Germinal center (tissue), 1 donor: Measurements from ENCODE around the gene KL.

Experiments used
- DNase-seq: peaks from one replicate; pipeline ENCODE4 v3.0.0; 2012; ENCODE audit warnings: mixed read lengths, low spot score

KL gene

DNA sequence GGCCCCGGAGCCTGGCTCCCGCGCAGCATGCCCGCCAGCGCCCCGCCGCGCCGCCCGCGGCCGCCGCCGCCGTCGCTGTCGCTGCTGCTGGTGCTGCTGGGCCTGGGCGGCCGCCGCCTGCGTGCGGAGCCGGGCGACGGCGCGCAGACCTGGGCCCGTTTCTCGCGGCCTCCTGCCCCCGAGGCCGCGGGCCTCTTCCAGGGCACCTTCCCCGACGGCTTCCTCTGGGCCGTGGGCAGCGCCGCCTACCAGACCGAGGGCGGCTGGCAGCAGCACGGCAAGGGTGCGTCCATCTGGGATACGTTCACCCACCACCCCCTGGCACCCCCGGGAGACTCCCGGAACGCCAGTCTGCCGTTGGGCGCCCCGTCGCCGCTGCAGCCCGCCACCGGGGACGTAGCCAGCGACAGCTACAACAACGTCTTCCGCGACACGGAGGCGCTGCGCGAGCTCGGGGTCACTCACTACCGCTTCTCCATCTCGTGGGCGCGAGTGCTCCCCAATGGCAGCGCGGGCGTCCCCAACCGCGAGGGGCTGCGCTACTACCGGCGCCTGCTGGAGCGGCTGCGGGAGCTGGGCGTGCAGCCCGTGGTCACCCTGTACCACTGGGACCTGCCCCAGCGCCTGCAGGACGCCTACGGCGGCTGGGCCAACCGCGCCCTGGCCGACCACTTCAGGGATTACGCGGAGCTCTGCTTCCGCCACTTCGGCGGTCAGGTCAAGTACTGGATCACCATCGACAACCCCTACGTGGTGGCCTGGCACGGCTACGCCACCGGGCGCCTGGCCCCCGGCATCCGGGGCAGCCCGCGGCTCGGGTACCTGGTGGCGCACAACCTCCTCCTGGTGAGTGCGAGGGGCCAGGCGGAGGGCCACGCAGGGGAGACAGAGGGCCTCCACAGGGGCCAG is at the start of gene KL:
TSS of gene KL (plus strand) at position 10 of the 909 bp plus-strand sequence. CDS start at position 28, 18 bp downstream.
- peak; percentile 17 for DNase-seq

- DNase-seq = no peak
Measured at GRCh38 chr13:32967584-32968182, 48.5 kb upstream of the KL start.

GRCh38 chr13:32968316-32968715 is 47.9 kb upstream of the KL start:
- no peak for DNase-seq

- DNase-seq = no peak
Measured at GRCh38 chr13:32968793-32969192, 47.4 kb upstream of the KL start.

- no peak for DNase-seq
Measured at GRCh38 chr13:32969516-32969941, 46.7 kb upstream of the KL start.

DNA sequence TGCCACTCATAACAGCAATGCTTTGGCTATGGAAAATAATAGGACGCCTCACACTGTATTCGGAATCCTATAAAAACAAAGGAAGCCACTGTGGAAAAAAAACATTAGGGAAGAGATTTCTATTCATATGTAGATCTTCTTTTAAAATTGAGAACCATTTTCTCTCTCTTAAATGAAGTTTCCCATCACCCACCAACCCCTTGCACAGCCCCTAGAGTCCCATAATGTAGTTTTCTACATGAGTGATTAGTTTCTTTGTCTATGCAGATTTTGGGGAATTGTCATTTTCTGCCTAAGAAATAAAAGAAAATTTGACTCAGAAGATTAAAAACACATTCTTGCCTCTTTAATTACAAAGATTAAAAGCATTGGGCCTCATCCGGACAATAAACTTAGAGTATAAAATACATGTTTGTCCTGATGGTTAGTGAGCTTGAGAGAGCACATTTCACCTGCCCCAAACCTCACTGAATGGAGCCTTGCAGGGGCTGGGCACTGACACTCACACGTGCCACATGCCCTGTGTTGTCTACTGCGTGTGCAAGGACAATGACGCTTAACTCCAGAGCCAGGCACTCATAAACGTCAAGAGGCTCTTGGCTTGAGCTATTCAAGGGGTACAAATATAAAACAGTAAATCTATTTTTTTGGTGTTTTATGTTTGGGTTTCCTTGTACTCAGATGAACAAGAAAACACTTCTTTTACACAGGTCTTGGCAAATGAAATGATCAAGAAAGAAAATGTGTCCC is 40.0 kb upstream of the KL start:
- DNase-seq = no peak

DNA sequence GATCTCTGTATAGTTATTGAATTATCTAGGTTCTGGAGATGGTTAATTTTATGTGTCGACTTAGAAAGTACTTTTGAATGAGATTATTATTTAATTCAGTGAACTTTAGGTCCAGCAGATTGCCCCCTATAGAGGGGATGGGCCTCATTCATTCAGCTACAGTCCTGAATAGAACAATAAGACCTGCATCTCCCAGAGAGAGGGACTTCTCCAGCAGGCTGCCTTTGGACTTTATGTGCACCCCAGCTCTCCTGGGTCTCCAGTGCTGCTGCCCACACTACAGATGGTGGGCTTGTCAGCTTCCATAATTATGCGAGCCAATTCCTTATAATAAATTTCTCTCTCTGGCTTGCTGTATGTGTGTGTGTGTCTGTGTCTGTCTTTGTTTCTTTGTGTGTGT is 39.3 kb upstream of the KL start:
- no peak for DNase-seq

DNA sequence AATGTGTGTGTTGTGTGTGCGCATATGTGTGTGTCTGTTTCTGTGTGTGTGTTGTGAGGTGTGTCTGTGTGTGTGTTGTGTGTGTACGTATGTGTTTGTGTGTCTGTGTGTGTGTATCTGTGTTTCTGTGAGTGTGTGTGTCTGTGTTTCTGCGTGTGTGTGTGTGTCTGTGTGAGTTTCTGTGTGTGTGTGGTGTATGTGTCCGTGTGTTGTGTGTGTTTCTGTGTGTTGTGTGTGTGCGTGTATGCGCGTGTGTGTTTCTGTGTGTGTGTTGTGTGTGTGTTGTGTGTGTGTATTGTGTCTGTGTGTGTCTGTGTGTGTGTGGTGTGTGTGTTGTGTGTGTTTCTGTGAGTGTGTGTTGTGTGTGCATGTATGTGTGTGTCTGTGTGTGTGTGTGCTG is 38.9 kb upstream of the KL start:
- DNase-seq = no peak

- DNase-seq = no peak
Measured at GRCh38 chr13:32978278-32978677, 37.9 kb upstream of the KL start.

DNA sequence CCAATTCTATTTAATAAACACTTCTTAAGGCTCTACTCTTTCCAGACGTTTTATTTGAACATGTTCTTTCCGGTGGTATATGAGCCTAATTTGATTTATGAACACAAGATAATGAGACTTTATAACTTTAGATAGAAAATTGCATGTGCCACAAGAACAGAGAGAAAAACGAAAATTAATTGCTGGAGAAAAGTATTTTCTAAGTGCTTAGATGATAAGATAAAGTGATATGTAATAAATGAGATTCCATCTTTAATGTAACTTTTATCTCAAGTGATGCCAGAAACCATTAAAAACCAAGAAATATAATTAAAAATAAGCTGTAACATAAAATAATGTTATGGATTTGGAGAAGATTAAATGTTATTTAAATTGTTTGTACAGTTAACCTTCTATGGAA is 33.2 kb upstream of the KL start:
- DNase-seq = no peak

GRCh38 chr13:32984857-32985626 is 31.2 kb upstream of the KL start:
- DNase-seq = no peak

- no peak for DNase-seq
Measured at GRCh38 chr13:32986552-32986951, 29.7 kb upstream of the KL start.

DNA sequence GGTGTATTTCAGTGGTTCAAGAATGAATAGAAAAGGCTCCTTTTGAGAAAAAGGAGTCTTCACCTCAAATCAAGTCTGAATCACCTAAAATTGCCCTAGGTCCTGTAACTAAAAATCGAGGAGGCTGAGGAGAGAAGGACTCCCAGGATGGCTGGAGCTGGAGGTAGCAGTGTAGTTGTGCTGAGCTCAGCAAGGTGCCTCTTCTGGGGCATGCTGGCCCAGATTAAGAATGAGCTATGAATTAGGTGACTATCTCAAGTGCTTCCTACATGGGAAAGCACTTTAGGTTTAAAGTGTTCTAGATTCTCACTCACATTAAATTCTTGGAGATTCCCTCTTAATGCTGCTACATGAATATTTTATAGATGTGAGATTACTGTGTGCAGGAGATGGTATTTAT is 28.8 kb upstream of the KL start:
- no peak for DNase-seq

DNA sequence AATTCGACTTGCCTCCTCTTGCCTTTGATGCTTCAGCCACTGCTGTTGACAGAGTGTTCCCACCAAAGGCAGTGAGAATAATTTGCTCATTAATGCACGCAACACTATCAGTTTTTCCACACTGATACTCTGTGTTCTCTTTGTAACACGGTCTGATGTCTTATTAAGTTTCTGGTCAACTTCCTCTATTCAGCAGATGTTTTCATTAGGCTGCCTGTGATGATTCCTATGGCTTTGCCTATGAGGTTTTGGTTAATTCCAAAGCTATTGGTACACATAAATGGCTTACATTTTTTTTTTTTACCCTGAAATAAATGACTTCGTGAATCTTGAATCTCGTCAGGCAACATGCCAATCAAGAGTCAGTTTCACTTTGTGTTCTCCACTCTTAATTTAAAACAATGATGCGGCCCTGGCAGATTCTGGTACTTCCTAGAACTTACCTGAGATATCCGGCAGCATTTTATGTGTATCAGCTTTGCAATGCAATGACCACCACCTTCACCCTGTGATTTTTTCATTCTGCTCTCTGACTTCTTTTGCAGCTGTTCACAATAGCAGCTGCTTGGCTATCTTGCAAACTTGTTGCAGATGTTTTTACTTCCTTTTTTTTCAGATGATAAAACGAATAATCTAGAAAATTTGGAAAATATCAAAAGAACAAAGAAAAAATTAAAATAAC is 27.5 kb upstream of the KL start:
- DNase-seq = peak; percentile 10

DNA sequence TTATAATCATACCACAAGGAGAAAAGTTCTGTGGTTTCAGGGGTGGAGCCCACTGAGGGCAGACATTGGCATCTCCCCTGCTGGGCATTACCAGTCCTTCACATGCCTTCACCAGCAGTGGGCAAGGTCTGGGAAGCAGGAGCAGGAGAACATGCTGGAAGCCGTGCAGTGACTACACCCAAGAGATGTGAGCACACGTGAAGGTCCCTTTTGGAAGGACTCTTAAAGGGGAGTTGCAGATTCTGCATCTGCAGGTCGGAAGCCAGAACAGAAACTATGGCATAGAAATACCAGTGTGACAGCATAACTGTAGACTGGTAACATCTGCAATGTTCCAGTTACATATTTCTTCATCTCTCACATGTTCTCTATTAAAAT is 26.9 kb upstream of the KL start:
- no peak for DNase-seq

GRCh38 chr13:32989942-32990341 is 26.3 kb upstream of the KL start:
- DNase-seq = no peak

DNA sequence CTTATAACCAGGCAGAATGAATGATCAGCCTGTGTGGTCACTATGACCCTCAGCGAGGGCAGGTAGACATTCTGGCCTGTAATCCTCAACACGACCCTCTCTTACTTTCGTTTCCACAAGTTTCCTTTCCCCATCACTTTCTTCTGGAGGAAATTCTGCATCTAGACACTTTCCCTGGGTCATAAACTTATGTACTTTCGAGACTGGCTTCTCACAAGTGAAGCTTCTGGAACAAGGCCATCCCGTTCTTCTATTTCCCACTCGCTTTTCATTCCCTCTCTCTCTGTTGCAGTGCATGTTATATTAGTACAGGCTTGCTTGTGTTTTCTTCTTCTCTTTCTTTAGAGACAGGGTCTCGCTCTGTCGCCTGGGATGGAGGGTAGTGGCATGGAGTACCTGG is 23.1 kb upstream of the KL start:
- no peak for DNase-seq

GRCh38 chr13:32997399-32997798 is 18.8 kb upstream of the KL start:
- DNase-seq = no peak

GRCh38 chr13:32998966-32999365 is 17.3 kb upstream of the KL start:
- no peak for DNase-seq

DNA sequence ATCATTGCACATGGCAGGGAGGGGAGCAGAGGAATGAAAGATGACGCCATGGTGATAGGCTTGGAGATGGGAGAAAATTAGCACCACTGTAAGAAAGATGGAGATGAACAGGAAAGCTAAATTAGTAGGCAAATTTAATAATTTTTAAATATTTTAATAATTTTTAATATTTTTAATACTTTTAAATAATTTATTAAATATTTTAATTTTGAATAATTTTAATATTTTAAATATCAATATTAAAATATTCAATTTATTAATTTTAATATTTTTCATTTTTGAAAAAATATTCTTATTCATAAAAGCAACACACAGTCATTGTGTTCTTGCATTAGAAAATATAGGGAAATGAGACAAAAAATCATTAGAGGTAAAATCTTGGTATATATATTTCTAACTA is 15.9 kb upstream of the KL start:
- no peak for DNase-seq

DNA sequence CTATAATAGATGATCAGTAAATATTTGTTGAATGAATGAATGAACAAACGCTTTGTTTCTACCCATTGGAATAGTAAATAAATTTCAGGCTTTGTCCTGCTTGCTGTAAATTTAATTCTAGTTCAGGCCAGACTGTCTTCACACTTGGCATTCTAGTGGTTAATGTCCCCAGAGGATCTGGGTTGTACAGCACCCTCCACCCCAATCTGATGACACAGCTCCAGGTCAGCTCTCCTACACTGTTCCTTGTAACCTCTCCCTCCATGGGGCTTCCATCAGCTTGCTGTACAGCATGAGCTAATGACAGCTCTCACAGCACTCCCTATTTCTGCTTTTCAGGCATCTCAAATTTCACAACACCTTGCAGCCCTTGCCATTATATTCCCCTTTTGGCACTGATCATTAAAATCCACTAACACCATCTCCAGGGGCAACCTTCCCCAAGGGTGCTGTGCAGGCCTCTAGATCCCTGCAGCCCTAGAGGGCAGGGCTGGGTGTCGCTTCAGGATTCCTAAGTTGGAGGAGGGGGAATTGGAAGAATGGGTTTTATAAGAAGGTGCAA is 12.7 kb upstream of the KL start:
- DNase-seq = no peak
